Astrocyte (in vitro differentiated cells and primary cell): ENCODE results near the gene LPCAT4.

Source experiments
- CTCF ChIP-seq: IDR thresholded peaks from 2 replicates; pipeline ENCODE4 v1.5.1; 2011; ENCODE audit warnings: low read depth, mild to moderate bottlenecking, inconsistent platforms, low read length, moderate library complexity; ENCODE audit not compliant: insufficient read depth
- EZH2 ChIP-seq: IDR thresholded peaks from 2 replicates; pipeline ENCODE4 v1.6.1; 2012; ENCODE audit warnings: mild to moderate bottlenecking, low read length, inconsistent platforms; ENCODE audit not compliant: insufficient read depth

- TF ChIP-seq EZH2 (no peak), CTCF (no peak)
Measured at GRCh38 chr15:34358948-34359347, 8.0 kb downstream of the LPCAT4 start.
